GM23338 (cell line): ENCODE results near the gene MVP.

Experiments
- EZH2 ChIP-seq: fragments of 200-600 bp; sonication (generic); IDR thresholded peaks from one replicate; pipeline ENCODE4 v1.8.0; 2017; ENCODE audit warnings: antibody characterized with exemption, mild to moderate bottlenecking, low read depth; ENCODE audit not compliant: unreplicated experiment
- JUNB ChIP-seq: IDR thresholded peaks from one replicate; pipeline ENCODE4 v1.6.1; 2016; ENCODE audit warnings: antibody characterized with exemption; ENCODE audit not compliant: unreplicated experiment
- POLR2AphosphoS5 ChIP-seq: IDR thresholded peaks from 2 replicates; pipeline ENCODE4 v1.6.1; 2016; ENCODE audit warnings: antibody characterized with exemption, low read depth
- TF ChIP-seq, protein P1 (sequence below), 2 experiments: fragments of 200-600 bp in 1 of 2; sonication (generic) in 1 of 2; conservative IDR thresholded peaks; 2 replicates each; pipeline versions ENCODE4 v1.5.1 to v1.6.1; 2016 to 2017; ENCODE audit warnings: antibody characterized with exemption in 2 of 2, low read depth in 2 of 2, mild to moderate bottlenecking in 2 of 2, moderate library complexity in 1 of 2

DNA sequence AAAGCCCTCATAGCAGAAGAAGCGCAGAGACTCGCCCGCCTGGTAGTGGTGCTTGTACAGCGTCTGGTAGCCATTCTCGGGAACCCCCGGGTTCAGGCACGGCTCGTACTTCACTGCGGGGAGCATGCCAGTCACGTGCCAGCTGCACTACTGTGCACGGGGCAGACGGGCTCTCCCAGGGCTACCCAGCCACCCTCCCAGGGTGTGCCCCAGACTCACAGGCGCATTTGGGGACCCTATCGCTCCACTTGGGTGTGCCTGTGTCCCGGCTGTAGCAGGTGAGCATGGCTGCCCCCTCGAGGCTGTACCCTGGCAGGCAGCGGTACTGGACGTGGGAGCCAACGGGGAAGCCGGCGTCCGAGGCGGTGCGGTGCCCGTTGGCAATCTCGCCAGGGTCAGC is 53.1 kb downstream of the MVP start:
- no peak for TF ChIP-seq EZH2
- TF ChIP-seq, protein P1, sequence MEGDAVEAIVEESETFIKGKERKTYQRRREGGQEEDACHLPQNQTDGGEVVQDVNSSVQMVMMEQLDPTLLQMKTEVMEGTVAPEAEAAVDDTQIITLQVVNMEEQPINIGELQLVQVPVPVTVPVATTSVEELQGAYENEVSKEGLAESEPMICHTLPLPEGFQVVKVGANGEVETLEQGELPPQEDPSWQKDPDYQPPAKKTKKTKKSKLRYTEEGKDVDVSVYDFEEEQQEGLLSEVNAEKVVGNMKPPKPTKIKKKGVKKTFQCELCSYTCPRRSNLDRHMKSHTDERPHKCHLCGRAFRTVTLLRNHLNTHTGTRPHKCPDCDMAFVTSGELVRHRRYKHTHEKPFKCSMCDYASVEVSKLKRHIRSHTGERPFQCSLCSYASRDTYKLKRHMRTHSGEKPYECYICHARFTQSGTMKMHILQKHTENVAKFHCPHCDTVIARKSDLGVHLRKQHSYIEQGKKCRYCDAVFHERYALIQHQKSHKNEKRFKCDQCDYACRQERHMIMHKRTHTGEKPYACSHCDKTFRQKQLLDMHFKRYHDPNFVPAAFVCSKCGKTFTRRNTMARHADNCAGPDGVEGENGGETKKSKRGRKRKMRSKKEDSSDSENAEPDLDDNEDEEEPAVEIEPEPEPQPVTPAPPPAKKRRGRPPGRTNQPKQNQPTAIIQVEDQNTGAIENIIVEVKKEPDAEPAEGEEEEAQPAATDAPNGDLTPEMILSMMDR (conservative IDR thresholded peaks at IDR 0.05; ENCODE audit: low read depth in 2 of 2) = no peak
- no peak for TF ChIP-seq JUNB
- no peak for TF ChIP-seq POLR2AphosphoS5
